H1 (cell line): ENCODE results near the gene KIF26A. TPM values are rescaled to one million over a fixed set of nuclear protein-coding genes. Genes with fewer than 3 reads are reported as not detected.

ENCODE experiments used
- ATF2 ChIP-seq: IDR thresholded peaks from 2 replicates; pipeline ENCODE4 v1.6.1; 2012; ENCODE audit warnings: low read length, inconsistent platforms
- CBX5 ChIP-seq: fragments of 300-800, 300-1000 bp; sonication (generic); IDR thresholded peaks from 2 replicates; pipeline ENCODE4 v1.7.1; 2016; ENCODE audit warnings: antibody characterized with exemption, low read length, low read depth
- CHD7 ChIP-seq: fragments of 300-600 bp; sonication (generic); IDR thresholded peaks from 2 replicates; pipeline ENCODE4 v1.7.1; 2012; ENCODE audit warnings: low read length, moderate library complexity, mild to moderate bottlenecking, inconsistent platforms; ENCODE audit not compliant: insufficient replicate concordance
- RXRA ChIP-seq: IDR thresholded peaks from 2 replicates; pipeline ENCODE4 v1.6.1; 2011; ENCODE audit warnings: low read depth, mild to moderate bottlenecking, low read length, moderate library complexity; ENCODE audit not compliant: insufficient read depth
- SUZ12 ChIP-seq: fragments of 200-600 bp; sonication (generic); IDR thresholded peaks from 2 replicates; pipeline ENCODE4 v1.6.1; 2012; ENCODE audit warnings: mild to moderate bottlenecking, inconsistent platforms, low read length, moderate library complexity, mixed read lengths
- USF2 ChIP-seq: IDR thresholded peaks from 2 replicates; pipeline ENCODE4 v1.6.1; 2011; ENCODE audit warnings: low read length, improper control_type of control experiment
- polyA plus RNA-seq, 7 experiments: library from polyadenylated mRNA; depleted of rRNA in 3 of 7; stranded (reverse) in 5 of 7; unstranded in 2 of 7; fragments of >200 nt in 5 of 7; fragments of 200-250 nt in 2 of 7; gene quantifications; 1 replicate in 5 of 7; 2 replicates in 1 of 7; 4 replicates in 1 of 7; pipeline versions ENCODE4 v1.2.1 to v1.2.3, GENCODE V29; 2011 to 2013; ENCODE audit warnings: missing spikeins in 2 of 7, mixed read lengths in 2 of 7
- total RNA-seq: library from RNA; stranded (reverse); fragmentation: NEBNext Ultra II Directional; extraction: Animal tissue kit (Norgen Biotek cat#: 25700); gene quantifications from 2 replicates; pipeline ENCODE4 v1.2.1, GENCODE V29; 2021

The KIF26A gene
- total and polyA plus RNA-seq, 2 of the 8 experiments (the other 6 are each of a cell fraction or from before 2014, with no cell fraction given), result 11.5 to 41.6 TPM

DNA sequence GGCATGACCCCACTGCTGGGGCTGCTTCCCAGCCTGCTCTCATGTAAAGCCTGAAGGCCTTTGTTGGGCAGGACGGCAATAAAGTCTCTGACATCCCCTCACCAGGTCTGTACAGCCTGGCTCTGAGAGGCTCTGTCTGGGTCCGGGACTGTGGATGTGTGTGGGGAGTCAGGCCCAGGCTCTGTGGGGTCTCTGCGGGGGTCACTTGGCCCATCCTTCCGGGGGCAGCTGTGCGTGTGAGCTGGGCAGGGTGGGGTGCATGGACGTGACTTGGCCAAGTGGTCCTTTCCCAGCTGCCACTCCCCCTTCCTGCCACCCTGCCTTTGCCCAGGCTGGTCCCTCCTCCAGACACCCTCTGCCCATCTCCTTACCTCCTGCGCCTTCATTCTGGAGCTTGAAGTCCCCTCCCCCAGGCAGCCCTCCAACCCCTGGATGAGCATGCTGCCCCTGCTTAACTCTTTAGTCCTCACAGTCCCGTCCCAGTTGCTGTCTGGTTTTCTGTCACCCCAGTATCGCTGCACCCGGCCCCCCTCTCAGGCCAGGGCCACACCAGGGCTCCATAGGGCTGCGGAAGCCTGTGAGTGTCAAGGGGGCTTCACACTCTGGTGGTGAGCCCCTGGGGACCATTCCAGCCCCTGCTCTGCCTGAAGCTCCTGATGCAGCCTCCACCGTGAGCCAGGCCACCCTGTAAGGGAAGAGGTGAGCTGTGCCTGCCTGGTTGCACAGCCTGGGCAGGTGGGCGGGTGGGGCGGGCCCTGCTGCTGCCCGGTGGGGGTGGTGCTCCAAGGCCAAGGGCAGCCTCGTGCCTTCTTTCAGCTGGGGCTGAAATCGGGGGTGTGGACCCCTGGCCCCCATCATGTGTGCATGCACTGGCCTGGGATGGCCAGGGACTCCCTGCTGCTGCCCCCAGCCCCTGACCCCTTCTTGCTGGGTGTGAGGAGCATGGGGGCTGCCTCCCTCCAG, 25.5 kb upstream of the KIF26A start (continued):
- TF ChIP-seq USF2, result no peak
- TF ChIP-seq CHD7, result no peak
- no peak for TF ChIP-seq RXRA
- no peak for TF ChIP-seq ATF2
- TF ChIP-seq SUZ12, result no peak
- TF ChIP-seq CBX5, result no peak
